ENCODE data around the gene VPS41.

VPS41 gene

DNA sequence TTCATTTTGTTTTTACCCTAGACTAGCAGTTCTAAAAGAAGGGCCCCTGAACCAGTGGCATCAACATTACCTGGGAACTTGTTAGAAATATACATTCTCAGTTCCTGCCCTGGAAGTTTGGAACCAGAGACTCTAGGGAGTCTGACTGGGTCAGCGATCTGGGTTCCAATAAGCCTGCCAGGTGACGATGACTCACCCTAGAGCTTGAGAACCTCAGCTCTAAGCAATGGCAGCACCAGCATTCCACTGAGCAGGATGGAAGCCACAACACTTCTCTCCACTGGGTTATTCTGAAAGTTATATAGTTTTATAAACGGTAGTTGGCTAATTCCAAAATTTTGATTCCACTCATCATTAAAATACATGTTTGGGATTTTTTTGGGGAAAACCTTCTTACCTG lies 180.8 kb downstream of the VPS41 start:
- DNase-seq (ENCODE audit: low spot score), result no peak

DNA sequence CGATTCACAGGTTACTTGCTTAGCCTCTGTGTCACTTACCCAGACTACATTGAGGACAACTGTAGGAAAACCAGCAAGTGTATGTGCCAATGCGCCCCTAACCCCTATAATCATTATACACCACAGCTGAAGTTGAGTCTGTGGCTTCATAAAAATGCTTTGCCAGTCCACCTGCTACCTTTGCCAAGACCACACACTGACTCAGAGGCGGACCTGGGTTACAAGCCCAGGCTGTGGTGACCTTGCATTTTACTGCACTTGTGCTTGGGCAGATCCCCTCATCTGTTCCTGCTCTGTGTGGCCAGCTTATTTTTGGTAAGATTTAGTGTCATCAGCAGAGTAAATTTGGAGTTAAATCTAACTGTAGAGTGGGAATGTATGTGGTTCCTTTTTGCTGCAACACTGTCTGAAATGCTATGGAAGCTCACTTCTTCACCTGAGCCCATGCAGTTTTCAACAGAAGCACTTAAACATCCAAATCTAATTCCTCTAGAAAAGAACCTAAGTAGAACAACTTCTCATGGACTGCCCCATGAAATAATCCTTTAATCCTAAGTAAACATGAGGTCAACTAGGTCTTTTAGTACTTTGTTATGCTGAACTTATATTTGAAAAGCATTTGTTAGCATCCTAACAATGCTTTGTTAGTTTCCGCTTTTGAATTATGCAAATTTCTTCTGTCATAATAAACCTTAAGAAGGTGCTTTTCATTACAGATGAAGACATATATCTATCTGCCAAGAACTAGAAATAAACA lies 181.6 kb downstream of the VPS41 start:
- no peak for DNase-seq (ENCODE audit: low spot score)

DNA sequence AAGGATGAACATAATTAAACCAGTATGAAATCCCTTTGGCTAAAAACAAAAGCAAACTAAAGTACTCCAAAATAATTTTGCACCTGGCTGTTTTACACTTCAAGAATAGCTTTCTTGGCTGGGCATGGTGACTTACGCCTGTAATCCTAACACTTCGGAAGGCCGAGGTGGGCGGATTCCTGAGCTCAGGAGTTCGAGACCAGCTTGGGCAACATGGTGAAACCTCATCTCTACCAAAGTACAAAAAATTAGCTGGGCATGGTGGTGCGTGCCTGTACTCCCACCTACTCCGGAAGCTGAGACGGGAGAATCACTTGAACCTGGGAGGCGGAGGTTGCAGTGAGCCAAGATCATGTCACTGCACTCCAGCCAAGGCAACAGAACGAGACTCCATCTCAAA lies 185.7 kb downstream of the VPS41 start:
- no peak for DNase-seq (ENCODE audit: low spot score)

DNA sequence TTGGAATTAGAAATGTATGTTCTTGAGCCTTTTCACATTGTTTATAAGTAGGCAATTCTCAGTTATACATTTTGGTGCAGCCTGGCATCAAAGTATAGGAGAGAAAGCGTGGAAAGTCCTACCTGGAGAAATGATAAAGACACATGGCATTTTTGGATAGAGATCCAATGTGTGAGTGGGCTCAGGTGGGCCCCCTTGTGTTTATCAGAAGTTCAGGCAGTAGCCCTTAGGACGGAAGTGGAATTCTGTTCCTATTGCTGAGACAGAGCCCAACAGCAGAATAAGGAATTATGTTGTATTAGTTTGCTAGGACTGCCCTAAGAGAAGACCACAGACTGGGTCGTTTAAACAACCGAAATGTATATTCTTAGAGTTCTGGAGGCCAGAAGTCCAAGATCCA lies 192.6 kb downstream of the VPS41 start:
- DNase-seq (ENCODE audit: low spot score), result no peak

DNA sequence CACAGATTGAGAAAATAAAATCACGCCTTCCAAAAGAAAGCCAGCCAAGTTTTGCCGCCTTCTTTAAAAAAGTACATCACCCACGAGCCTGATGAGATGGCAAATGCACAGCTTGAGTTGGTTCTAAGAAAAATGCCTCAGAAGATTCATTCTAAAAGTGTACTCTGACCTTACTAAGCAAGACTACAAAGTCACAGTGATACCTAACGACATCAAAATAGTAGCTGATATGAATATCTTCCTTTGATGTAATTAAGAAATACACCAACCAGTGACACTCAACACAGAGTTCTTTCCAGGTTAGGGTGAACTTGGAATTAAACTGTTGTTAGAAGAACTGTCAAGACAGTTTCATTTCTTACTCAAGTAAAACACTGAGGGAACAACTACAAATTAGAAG lies 199.9 kb downstream of the VPS41 start:
- DNase-seq (ENCODE audit: low spot score), result no peak

DNA sequence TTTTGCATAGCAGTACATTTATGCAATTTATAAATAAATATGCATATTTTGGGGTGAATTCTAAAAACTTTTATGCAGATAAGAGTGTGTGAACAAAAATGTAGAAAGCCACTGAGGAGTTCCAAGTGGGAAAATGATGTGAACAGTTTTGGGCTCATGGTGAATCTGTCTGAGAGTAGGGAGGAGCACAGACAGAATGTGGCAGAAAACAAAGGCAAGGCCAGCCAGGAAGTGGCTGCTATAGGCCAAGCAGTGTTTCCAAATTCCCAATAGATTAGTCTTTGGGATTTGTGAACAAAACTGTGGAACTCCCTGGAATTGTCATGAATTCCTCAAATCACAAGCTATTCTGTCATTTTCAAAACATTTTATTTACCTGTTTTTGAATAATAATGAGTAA lies 204.2 kb downstream of the VPS41 start:
- no peak for DNase-seq (ENCODE audit: low spot score)

DNA sequence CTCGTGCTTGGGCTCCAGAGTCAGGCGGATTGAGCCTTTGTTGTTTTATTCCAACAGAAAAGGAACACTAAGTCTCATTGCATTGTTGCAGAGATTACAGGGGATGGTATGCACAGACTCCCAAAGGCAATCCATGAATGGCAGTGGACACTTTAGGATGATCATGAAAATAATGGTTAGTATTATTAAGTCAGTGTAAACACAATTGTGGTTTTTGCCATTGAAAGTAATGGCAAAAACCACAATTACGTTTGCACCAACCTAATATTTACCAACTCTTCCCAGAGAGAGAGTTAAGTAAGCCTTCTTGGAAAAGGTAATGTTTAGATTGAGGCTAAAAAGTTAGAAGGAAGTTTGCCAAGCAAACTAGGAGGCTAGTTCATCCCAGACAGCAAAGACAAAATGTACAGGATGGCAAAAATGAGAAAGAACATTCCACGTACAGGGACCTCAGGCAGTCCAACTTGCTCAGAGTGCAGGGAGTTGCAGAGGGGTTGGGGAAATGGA lies 204.9 kb downstream of the VPS41 start:
- DNase-seq (ENCODE audit: low spot score), result no peak

DNA sequence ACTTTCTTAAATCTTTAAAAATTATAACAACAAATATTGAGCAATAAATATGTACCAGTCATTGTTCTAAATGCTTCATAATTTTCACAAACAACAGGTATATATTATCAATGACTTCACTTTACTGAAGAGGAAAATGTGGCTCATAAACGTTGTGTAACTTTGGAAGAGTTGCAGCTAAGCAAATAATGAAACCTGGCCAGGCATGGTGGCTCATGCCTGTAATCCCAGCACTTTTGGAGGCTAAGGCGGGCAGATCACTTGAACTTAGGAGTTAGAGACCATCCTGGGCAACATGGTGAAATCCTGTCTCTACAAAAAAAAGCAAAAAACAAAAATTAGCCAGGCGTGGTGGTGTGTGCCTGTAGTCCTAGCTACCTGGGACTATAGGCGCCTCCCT lies 205.9 kb downstream of the VPS41 start:
- DNase-seq (ENCODE audit: low spot score), result no peak

DNA sequence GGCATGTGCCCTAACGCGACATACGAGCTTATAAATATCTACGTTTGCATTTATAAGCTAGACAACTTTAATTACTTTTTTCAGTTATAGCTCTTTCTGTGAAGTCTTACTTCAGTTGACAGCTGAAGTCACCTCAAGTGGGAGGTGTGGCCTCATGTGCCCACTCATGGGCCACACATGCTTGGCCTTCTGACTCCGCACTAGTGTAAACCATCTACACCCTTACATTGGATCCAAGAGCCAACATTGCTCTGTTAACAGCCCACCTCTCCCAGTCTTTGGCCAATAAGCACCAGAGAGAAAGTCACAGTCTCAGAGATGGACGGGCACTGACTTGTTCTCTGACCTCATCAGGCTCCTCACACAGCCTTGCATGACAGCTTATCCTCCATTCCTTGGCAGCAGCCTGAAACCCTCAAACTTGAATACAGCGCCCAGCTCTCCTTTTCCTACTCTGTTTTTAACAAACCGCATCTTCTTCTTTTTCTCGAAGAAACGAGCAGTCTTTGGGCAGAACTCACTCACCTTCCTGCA lies 206.9 kb downstream of the VPS41 start:
- DNase-seq (ENCODE audit: low spot score), result no peak

DNA sequence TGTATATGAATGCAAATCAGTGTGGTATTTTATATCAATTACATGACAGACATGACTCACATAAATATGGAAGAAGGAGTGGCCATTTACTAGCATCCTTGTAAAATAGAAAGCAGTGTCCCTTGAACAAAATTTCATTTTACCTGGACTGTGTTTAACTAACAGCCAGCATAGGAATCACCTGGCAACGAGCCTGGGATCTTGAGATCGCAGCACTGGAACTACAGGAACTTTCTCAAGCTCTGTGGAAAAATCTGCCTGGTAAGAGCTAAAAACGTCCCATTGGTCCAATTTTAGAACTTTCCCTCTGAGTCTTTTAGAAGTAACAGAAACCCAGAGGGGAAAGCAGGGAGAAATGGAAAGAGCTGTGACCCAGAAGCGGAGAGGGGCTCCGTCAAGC lies 208.9 kb downstream of the VPS41 start:
- no peak for DNase-seq (ENCODE audit: low spot score)

DNA sequence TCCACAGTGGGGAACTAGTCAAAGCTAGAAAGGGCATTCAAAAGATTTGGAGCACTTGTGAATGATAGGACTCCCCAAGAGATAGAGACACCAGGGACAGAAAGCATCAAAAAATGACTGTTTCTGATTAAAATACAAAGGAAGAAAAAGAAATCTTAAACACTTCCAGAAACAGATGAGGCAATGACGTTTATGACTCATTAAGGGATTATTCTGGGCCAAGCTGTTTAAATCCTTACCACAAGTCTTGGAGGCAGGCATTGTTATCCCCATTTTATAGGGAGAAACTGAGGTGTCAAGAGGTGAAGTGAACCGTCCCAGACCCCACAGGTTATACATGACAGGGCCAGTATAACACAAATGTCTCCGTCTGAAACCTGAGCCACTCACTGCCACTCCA lies 209.5 kb downstream of the VPS41 start:
- DNase-seq (ENCODE audit: low spot score), result no peak

DNA sequence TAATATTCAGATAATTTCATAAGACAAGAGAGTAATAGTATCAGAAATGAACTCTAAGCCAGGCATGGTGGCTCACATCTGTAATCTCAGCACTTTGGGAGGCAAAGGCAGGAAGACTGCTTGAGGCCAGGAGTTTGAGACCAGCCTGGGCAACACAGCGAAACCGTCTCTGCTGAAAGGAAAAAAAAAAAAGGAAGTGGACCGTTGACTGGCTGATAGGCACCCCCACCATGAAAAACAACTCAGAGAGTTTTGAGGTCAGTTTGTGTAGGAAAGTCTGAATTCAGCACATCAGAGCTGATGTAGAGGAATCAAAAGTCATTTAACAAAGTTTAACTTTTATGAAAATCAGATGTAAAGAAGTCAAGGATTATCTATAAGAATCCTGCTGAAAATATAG lies 214.7 kb downstream of the VPS41 start:
- no peak for DNase-seq (ENCODE audit: low spot score)

DNA sequence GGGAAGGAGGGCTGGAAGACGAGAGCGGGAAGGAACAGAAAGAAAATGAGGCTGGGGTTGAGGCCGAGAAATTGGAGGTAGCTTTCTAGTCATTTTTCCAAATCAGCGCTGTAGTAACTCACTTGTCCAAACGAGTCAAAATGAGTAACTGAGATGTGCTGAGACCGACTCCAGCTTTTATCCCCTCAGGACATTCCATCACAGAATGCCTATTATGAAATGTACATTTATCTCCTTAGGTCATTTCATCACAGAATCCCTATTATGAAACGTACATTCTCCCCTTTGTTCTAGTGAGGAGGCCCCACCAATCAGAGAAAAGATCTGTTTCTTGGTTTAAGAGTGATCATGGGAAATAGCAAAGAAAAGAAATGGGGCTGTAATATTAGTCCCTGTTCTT lies 222.1 kb downstream of the VPS41 start:
- DNase-seq (ENCODE audit: low spot score), result no peak

DNA sequence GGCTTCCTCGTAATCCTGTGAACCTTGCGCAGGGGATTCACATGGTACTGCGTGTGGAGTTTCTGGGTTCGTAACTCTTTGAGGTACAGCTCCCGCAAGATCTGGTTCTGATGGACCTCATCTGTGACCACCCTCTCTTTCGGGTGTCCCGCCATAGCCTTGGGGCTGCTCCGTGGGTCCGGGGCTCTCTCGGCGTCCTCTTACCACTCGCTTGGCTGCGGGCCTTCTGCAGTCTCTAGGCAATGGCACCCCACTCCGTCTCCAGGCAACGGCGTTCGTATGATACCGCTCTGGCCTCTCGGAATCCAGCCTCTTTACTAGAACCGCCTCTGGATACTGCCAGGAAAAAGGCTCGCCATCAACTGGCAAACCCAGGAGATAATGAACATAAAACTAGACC lies 223.1 kb downstream of the VPS41 start:
- no peak for DNase-seq (ENCODE audit: low spot score)

DNA sequence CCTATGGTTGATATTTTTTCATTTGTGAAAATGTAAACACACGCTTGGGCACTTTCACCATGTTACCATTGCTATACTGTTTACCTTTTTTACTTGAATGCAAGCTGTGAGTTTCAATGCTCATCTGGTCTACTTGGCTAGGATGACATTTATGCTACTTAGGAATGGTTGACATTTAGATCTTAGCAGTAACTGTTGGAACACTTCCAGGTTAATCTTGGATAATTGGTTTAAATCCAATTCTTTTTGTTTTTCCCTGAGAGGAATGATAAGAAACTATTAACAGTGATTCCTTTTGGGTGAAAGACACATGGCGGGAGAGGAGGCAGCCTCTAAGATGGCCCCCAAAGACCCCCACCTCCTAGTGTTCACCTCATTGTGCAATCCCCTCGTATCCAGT lies 226.4 kb downstream of the VPS41 start:
- DNase-seq (ENCODE audit: low spot score), result no peak

DNA sequence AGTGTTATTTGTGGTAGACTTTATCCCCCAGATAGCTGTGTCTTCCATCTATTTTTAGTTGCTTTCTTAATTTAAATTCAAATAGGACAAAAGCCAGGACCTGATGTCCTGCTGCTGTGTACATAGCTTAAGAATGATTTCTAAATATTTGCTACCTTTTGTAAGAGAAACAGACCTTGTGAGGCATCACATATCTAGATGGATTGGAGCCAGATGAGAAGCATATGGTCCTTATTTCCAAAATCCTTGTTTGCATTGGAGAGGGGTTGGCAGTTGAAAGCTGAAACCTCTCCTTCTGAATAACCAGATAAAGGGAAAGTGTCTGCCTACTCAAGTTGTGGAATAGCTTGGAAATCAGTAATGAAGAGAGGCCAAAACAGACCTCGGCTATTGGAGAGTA lies 227.1 kb downstream of the VPS41 start:
- DNase-seq (ENCODE audit: low spot score), result no peak

DNA sequence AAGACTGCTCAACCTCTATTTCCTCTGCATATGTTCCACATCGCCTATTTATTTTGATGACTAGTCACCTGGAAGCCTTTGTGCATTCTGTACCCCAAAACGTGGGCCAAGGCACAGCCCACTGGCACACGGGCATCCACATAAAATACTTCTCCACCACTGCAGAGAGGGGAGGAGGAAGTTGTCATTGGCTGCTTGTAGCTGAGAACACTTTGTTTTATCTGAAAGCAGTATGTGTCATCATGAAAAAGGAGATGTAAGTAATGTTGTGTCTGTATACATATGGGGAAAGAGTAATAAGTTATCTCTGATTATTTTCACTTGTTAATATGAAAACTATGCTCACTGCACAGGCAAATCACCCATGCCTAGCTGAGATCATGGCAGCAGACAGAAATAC lies 229.6 kb downstream of the VPS41 start:
- no peak for DNase-seq (ENCODE audit: low spot score)

DNA sequence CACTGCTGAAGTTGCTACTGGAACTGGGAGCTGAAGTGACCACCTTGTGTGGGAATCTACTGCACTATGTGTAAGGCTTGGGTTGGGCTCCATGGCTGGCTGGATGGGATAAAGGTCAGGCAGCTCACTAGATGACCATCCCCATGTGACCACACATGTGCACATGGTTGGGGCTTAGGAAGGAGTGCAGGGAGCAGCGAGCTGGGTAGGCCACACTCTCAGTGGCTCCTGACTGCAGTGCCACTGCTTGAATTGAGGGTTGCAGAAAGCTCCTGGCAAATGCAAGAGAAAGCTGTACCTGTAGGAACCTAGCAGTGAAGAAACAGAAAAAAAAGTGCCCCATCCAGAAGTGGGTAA lies 230.3 kb downstream of the VPS41 start:
- DNase-seq (ENCODE audit: low spot score), result no peak

DNA sequence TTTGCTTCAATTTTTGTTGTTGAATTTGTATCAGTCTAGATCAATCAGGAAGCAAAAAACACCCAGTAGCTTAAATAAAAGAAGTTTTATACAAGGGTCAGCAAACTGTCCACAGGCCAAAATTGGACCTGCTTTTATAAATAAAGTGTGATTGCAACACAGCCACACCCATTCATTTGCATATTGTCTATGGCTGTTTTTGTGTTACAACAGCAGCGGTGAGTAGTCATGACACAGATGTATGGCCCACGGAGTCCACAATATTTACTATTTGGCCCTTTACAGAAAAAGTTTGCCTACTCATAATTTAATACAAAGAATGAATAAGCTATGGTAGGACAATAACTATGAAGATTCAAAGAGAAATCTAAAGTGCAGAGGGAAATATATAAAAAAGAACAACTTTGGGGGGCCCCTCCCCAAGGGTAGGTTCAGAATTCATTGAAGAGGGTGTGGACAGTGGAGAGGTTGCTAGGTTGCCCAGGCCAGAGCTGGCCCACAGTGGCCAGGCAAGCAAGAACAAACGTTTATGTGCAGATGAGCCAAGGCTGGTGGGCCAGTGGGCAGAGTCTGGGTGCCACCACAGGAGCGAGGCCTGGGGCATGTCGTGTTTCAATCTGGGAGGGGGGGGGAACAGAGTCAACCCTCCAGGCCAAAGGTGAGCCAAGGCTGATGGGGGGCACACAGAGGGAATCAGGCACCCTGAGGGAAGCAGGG lies 230.9 kb downstream of the VPS41 start:
- DNase-seq (ENCODE audit: low spot score), result no peak

DNA sequence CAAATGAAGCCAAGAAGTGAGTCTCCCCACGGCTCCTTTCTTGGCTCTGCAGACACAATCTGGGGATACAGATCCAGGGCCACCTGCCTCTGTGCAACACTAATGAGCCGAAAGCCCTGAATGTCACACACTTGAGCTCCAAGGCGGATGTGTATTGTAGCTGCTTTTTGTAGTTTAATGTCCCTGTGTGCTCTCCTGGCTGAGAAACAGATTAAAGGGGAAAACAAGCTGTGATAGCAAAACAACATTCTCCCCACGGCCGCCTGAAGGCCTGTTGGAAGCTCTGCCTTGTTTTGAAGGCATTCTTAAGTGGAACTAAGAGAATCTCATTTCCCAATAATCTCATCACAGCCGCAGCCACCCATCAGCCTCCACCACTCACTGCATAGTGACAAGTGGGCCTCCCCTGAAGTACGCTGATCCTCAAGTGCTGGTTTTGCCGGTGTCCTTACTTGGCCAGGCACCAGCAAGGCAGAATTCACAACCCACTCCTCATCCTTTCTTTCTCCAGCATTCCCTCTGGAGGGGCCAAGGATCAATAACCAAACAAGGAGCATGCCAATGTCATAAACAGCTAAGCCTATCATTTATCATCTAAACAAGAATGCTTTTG lies 233.4 kb downstream of the VPS41 start:
- DNase-seq (ENCODE audit: low spot score), result no peak

DNA sequence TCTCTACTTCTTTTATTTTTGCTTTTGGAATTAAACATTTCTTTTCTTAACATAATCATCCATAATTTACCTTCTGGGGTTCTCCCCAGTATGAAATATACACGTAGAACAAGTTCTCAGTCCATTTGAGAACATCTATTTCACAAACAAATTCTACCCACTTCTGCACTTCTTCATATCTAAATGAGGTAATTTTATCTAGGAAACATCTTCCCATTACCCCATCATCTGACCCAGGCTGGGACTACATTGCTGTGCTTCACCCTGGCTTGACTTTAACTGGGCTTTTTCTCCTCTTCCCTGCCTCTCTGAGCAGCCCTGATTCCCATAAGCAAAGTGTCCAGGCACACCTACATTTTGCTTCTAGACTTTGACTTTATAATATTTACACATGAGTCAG lies 234.5 kb downstream of the VPS41 start:
- DNase-seq (ENCODE audit: low spot score), result no peak

DNA sequence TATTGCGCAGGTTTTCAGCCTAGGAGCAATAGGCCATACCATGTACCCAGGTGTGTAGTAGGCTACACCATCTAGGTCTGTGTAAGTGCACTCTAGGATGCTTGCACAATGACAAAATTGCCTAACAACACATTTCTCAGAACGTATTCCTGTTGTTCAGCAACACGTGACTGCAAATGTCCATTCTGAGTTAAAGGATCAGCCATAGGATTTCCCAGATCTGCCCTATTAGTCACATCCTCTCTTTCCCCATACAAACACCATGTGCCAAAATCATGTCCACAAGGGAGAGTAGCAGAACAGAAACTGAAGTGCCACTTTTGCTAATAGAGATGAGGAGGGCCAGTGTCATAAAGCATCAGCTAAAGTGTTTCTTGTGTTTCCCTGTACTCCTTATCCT lies 235.2 kb downstream of the VPS41 start:
- DNase-seq (ENCODE audit: low spot score), result no peak

All from germinal center (tissue), 1 donor.